ENCODE data around the gene RIC8A. TPM values are rescaled to one million over a fixed set of nuclear protein-coding genes. Genes with fewer than 3 reads are reported as not detected.

Gene RIC8A
- polyA plus RNA-seq, 4 donors = 57.8 to 64.3 (median 60.9) TPM

- H3K9me3 ChIP-seq (ENCODE audit: control insufficient read depth in 2 of 2, insufficient read depth in 1 of 2, low read depth in 1 of 2, low read length in 1 of 2) = peaks cover 0 to 7% of the 10 kb centered on the region in 2 donors
- no peaks in the 10 kb centered on the region for H3K36me3 ChIP-seq (ENCODE audit: control insufficient read depth in 3 of 3, insufficient read depth in 2 of 3, low read depth in 1 of 3, low read length in 3 of 3)
- H3K27me3 ChIP-seq (ENCODE audit: control insufficient read depth in 3 of 3, insufficient read depth in 3 of 3, low read length in 3 of 3) = no peaks in the 10 kb centered on the region
- DNase-seq (no peak), FAIRE-seq (no peak)
- no peak overlapping the region for H3K4me3 ChIP-seq (ENCODE audit: low read depth in 1 of 3, low read length in 3 of 3)
- WGBS, 3 donors = 74 to 83% (median 75%) methylated on average over 10 of the region's 10 CpGs
- peaks cover 0 to 5% (median 0%) of the 10 kb centered on the region in 3 donors for H3K4me1 ChIP-seq (ENCODE audit: control insufficient read depth in 3 of 3, insufficient read depth in 2 of 3, low read depth in 1 of 3, low read length in 2 of 3)
- H3K27ac ChIP-seq (ENCODE audit: low read depth in 1 of 3, low read length in 2 of 3) = no peak overlapping the region
These were observed 51.9 kb downstream of the RIC8A start for GRCh38 chr11:259413-259812.

- Histone ChIP-seq H3K4me1 (ENCODE audit: control insufficient read depth in 3 of 3, insufficient read depth in 2 of 3, low read depth in 1 of 3, low read length in 2 of 3) (peaks cover 0 to 5% (median 0%) of the 10 kb centered on the region in 3 donors), H3K9me3 (ENCODE audit: control insufficient read depth in 2 of 2, insufficient read depth in 1 of 2, low read depth in 1 of 2, low read length in 1 of 2) (peaks cover 0 to 13% of the 10 kb centered on the region in 2 donors), H3K4me3 (ENCODE audit: low read depth in 1 of 3, low read length in 3 of 3) (no peak overlapping the region), H3K27ac (ENCODE audit: low read depth in 1 of 3, low read length in 2 of 3) (no peak overlapping the region), H3K27me3 (ENCODE audit: control insufficient read depth in 3 of 3, insufficient read depth in 3 of 3, low read length in 3 of 3) (no peaks in the 10 kb centered on the region), H3K36me3 (ENCODE audit: control insufficient read depth in 3 of 3, insufficient read depth in 2 of 3, low read depth in 1 of 3, low read length in 3 of 3) (no peaks in the 10 kb centered on the region)
- DNase-seq (no peak), FAIRE-seq (no peak)
- 85 to 96% (median 93%) methylated on average over 4 of the region's 4 CpGs for WGBS, 3 donors
These were observed 54.1 kb downstream of the RIC8A start for GRCh38 chr11:261624-262023.

Other genes starting within 250 kb of the RIC8A start
- gene SCGB1C1, start 14.6 kb upstream of the RIC8A start, polyA plus RNA-seq = not detected
- gene BET1L, start 309 bp upstream of the RIC8A start, polyA plus RNA-seq = 10 to 100 TPM; 30.4 to 58.2 (median 35.5) TPM
- gene SIRT3, start 28.6 kb downstream of the RIC8A start, polyA plus RNA-seq = 10 to 100 TPM; 15.9 to 46.7 (median 19.6) TPM
- 100 to 1,000 TPM; 104 to 159 (median 149) TPM for gene PSMD13, start 29.3 kb downstream of the RIC8A start, polyA plus RNA-seq
- 10 to 100 TPM; 42.2 to 81.5 (median 58.7) TPM for gene NLRP6, start 70.7 kb downstream of the RIC8A start, polyA plus RNA-seq
- 100 to 1,000 TPM in 3 of 4 donors, 10 to 100 TPM in 1; 86.9 to 154 (median 122) TPM for gene PGGHG, start 81.4 kb downstream of the RIC8A start, polyA plus RNA-seq
- under 1 TPM in 1 of 4 donors, not detected in 3; 0.90 TPM for gene IFITM5, start 91.8 kb downstream of the RIC8A start, polyA plus RNA-seq
- 100 to 1,000 TPM in 1 of 4 donors, 10 to 100 TPM in 3; 21.7 to 490 (median 51.9) TPM for gene IFITM2, start 100.1 kb downstream of the RIC8A start, polyA plus RNA-seq
- gene IFITM1, start 106.3 kb downstream of the RIC8A start, polyA plus RNA-seq = 100 to 1,000 TPM in 2 of 4 donors, 10 to 100 TPM in 1, 1 to 10 TPM in 1; 8.9 to 520 (median 146) TPM
- 1,000 to 10,000 TPM in 1 of 4 donors, 100 to 1,000 TPM in 2, 10 to 100 TPM in 1; 49.2 to 1,181 (median 147) TPM for gene IFITM3, start 113.2 kb downstream of the RIC8A start, polyA plus RNA-seq
- 10 to 100 TPM in 1 of 4 donors, 1 to 10 TPM in 3; 4.5 to 23.8 (median 7.5) TPM for gene B4GALNT4, start 161.8 kb downstream of the RIC8A start, polyA plus RNA-seq
- 100 to 1,000 TPM in 2 of 4 donors, 10 to 100 TPM in 2; 72.5 to 152 (median 111) TPM for gene PKP3, start 186.5 kb downstream of the RIC8A start, polyA plus RNA-seq
- 100 to 1,000 TPM in 2 of 4 donors, 10 to 100 TPM in 2; 87.3 to 219 (median 156) TPM for gene SIGIRR, start 207.3 kb downstream of the RIC8A start, polyA plus RNA-seq
- 100 to 1,000 TPM in 3 of 4 donors, 10 to 100 TPM in 1; 84.7 to 363 (median 220) TPM for gene ANO9, start 234.3 kb downstream of the RIC8A start, polyA plus RNA-seq
- gene PTDSS2, start 242.6 kb downstream of the RIC8A start, polyA plus RNA-seq = 10 to 100 TPM in 3 of 4 donors, 1 to 10 TPM in 1; 9.5 to 20.3 (median 15.4) TPM